Vagina (tissue), 2 donors: ENCODE results near the gene RIC8B. TPM values are rescaled to one million over a fixed set of nuclear protein-coding genes. Genes with fewer than 3 reads are reported as not detected.

ENCODE experiments used
- DNase-seq, 2 donors: peaks; one replicate each; pipeline ENCODE4 v3.0.0-alpha.2; 2017; ENCODE audit errors: extremely low spot score in 2 of 2
- H3K27ac ChIP-seq: fragments of 200-600 bp; sonication (generic); one replicate; pipeline ENCODE4 v1.5.1; 2019
- H3K27me3 ChIP-seq: fragments of 200-600 bp; sonication (generic); one replicate; pipeline ENCODE4 v1.5.1; 2019
- H3K36me3 ChIP-seq, 2 donors: fragments of 200-600 bp; sonication (generic); one replicate each; pipeline ENCODE4 v1.5.1; 2017 to 2019
- H3K4me1 ChIP-seq: fragments of 200-600 bp; sonication (generic); one replicate; pipeline ENCODE4 v1.5.1; 2019
- H3K4me3 ChIP-seq, 2 donors: fragments of 200-600 bp; sonication (generic); 1 replicate in 1 of 2; 2 replicates in 1 of 2; pipeline ENCODE4 v1.5.1; 2016 to 2019
- H3K9me3 ChIP-seq: fragments of 200-600 bp; sonication (generic); one replicate; pipeline ENCODE4 v1.5.1; 2019
- CTCF ChIP-seq, 3 experiments: fragments of 450-650 bp in 2 of 3; fragments of 200-600 bp in 1 of 3; sonication (generic) in 1 of 3; IDR thresholded peaks; one replicate each; pipeline ENCODE4 v1.5.1; 2017 to 2019; ENCODE audit warnings: antibody characterized with exemption in 3 of 3, mild to moderate bottlenecking in 2 of 3, moderate library complexity in 2 of 3
- POLR2A ChIP-seq, 2 donors: fragments of 450-650 bp; IDR thresholded peaks; one replicate each; pipeline ENCODE4 v1.6.1; 2017; ENCODE audit warnings: antibody characterized with exemption in 2 of 2, mild to moderate bottlenecking in 2 of 2, moderate library complexity in 2 of 2
- POLR2AphosphoS5 ChIP-seq, 2 donors: sonication (generic); formaldehyde crosslinking; IDR thresholded peaks; one replicate each; pipeline ENCODE4 v1.9.0; 2017; ENCODE audit warnings: antibody characterized with exemption in 2 of 2, mild to moderate bottlenecking in 2 of 2, low read depth in 1 of 2; ENCODE audit not compliant: insufficient read depth in 1 of 2
- intact Hi-C: fragments of 100-400 bp; cut with DNase I; formaldehyde crosslinking; loops from one replicate; pipeline ENCODE4 v1.15.1; 2023
- total RNA-seq: library from RNA; depleted of rRNA; stranded (reverse); fragments of >200 nt; gene quantifications from one replicate; pipeline ENCODE4 v1.2.3, GENCODE V29; 2016

RIC8B gene
- total RNA-seq, 1 donor from 2014 or later: 11.8 TPM

- Histone ChIP-seq H3K9me3 (no peaks in the 10 kb centered on the region), H3K4me3 (no peak overlapping the region), H3K27ac (no peak overlapping the region), H3K27me3 (no peaks in the 10 kb centered on the region), H3K4me1 (no peaks in the 10 kb centered on the region), H3K36me3 (no peaks in the 10 kb centered on the region)
- TF ChIP-seq POLR2AphosphoS5 (IDR thresholded peaks at IDR 0.05; ENCODE audit: insufficient read depth in 1 of 2, low read depth in 1 of 2) (no peak), CTCF (IDR thresholded peaks at IDR 0.05) (no peak), POLR2A (IDR thresholded peaks at IDR 0.05) (no peak)
- DNase-seq: no peak
- intact Hi-C loops: no loop called here
Observed at GRCh38 chr12:106897082-106897481, 122.6 kb downstream of the RIC8B start.

- TF ChIP-seq POLR2A (IDR thresholded peaks at IDR 0.05) (no peak), CTCF (IDR thresholded peaks at IDR 0.05) (no peak), POLR2AphosphoS5 (IDR thresholded peaks at IDR 0.05; ENCODE audit: insufficient read depth in 1 of 2, low read depth in 1 of 2) (no peak)
- no peak for DNase-seq
- H3K27me3 ChIP-seq: no peaks in the 10 kb centered on the region
- H3K4me3 ChIP-seq: no peak overlapping the region
- no peaks in the 10 kb centered on the region for H3K36me3 ChIP-seq
- peaks cover 3% of the 10 kb centered on the region for H3K4me1 ChIP-seq
- intact Hi-C loops: no loop called here
- no peaks in the 10 kb centered on the region for H3K9me3 ChIP-seq
- H3K27ac ChIP-seq: no peak overlapping the region
Observed at GRCh38 chr12:106897981-106898901, 123.8 kb downstream of the RIC8B start.

GRCh38 chr12:106900554-106900953, 126.1 kb downstream of the RIC8B start:
- intact Hi-C loops: no loop called here
- H3K27ac ChIP-seq: no peak overlapping the region
- no peak for DNase-seq
- no peak overlapping the region for H3K4me3 ChIP-seq
- peaks cover 10% of the 10 kb centered on the region for H3K4me1 ChIP-seq
- TF ChIP-seq CTCF (IDR thresholded peaks at IDR 0.05): no peak
- TF ChIP-seq POLR2AphosphoS5 (IDR thresholded peaks at IDR 0.05; ENCODE audit: insufficient read depth in 1 of 2, low read depth in 1 of 2): no peak
- TF ChIP-seq POLR2A (IDR thresholded peaks at IDR 0.05): no peak
- H3K36me3 ChIP-seq: no peaks in the 10 kb centered on the region
- H3K9me3 ChIP-seq: no peaks in the 10 kb centered on the region
- no peaks in the 10 kb centered on the region for H3K27me3 ChIP-seq

GRCh38 chr12:106901276-106901675, 126.8 kb downstream of the RIC8B start:
- H3K4me3 ChIP-seq: no peak overlapping the region
- no peaks in the 10 kb centered on the region for H3K9me3 ChIP-seq
- no peaks in the 10 kb centered on the region for H3K36me3 ChIP-seq
- H3K27ac ChIP-seq: no peak overlapping the region
- TF ChIP-seq CTCF (IDR thresholded peaks at IDR 0.05): no peak
- H3K27me3 ChIP-seq: no peaks in the 10 kb centered on the region
- DNase-seq: no peak
- intact Hi-C loops: no loop called here
- H3K4me1 ChIP-seq: peaks cover 10% of the 10 kb centered on the region

GRCh38 chr12:106902053-106902452, 127.6 kb downstream of the RIC8B start:
- H3K27ac ChIP-seq: no peak overlapping the region
- H3K36me3 ChIP-seq: no peaks in the 10 kb centered on the region
- H3K4me1 ChIP-seq: peaks cover 10% of the 10 kb centered on the region
- no peaks in the 10 kb centered on the region for H3K9me3 ChIP-seq
- no peaks in the 10 kb centered on the region for H3K27me3 ChIP-seq
- DNase-seq: no peak
- intact Hi-C loops: no loop called here
- no peak for TF ChIP-seq POLR2A (IDR thresholded peaks at IDR 0.05)
- no peak overlapping the region for H3K4me3 ChIP-seq
